Kidney epithelial cell (primary cell): ENCODE data around the gene ADGRV1. TPM values are rescaled to one million over a fixed set of nuclear protein-coding genes. Genes with fewer than 3 reads are reported as not detected.

Experiments
- DNase-seq: peaks from one replicate; pipeline ENCODE4 v3.0.0-alpha.2; 2010; ENCODE audit warnings: low read depth
- H3K27me3 ChIP-seq: 2 replicates; pipeline ENCODE4 v1.6.0; 2011; ENCODE audit warnings: low read length; ENCODE audit not compliant: control insufficient read depth, insufficient read depth
- H3K36me3 ChIP-seq: 2 replicates; pipeline ENCODE4 v1.5.1; 2011; ENCODE audit warnings: low read length; ENCODE audit not compliant: control insufficient read depth, insufficient read depth
- H3K4me3 ChIP-seq: 2 replicates; pipeline ENCODE4 v1.5.1; 2011; ENCODE audit warnings: low read depth, mild to moderate bottlenecking, control low read depth, low read length
- total RNA-seq: library from RNA; depleted of rRNA; stranded (reverse); fragments of >200 nt; gene quantifications from 2 replicates; pipeline ENCODE4 v1.2.3, GENCODE V29; 2015
- TF ChIP-seq, protein P1 (sequence below): IDR thresholded peaks from 2 replicates; pipeline ENCODE4 v1.5.1; 2011; ENCODE audit warnings: mild to moderate bottlenecking, moderate library complexity, low read length, control low read depth, inconsistent platforms; ENCODE audit not compliant: insufficient read depth, poor library complexity, severe bottlenecking

Gene ADGRV1
- total RNA-seq, 1 donor from 2014 or later: 3.5 TPM

DNA sequence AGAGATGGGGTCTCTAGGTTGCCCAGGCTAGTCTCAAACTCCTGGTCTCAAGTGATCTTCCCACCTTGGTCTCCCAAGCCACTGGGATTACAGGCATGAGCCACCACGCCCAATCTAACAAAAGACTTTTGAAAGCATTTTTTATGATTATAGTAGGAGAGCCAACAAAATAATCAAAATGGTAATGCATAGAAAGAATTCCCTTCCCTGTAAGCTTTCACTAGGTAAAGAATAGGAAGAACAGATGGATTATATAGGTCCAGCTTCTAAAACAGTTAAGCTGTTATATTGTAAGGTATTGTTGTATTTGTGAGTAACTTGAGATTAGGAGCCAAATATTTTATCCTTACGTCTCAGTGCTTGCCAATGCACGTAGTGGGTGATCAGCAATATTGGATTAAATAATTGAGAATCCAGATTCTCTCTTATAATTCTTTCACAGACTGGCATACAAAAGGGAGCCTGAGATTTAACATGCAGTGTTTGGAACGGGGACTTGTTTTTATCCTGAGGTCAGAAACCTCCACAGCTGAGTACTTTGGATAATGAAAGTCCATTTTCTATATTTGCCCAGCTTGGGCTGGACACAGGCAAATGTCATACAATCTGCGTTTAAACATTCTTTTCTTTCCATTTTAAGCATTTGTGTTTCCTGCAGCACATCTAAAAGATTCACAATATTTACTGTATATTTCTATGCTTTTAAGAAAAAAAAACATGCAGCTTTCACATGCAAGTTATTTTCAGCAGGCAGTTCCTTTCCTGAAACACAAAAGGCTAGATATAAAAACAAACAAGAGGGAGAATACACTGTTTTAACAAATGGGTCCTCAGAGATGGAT is 586.1 kb downstream of the ADGRV1 start:
- TF ChIP-seq, protein P1, sequence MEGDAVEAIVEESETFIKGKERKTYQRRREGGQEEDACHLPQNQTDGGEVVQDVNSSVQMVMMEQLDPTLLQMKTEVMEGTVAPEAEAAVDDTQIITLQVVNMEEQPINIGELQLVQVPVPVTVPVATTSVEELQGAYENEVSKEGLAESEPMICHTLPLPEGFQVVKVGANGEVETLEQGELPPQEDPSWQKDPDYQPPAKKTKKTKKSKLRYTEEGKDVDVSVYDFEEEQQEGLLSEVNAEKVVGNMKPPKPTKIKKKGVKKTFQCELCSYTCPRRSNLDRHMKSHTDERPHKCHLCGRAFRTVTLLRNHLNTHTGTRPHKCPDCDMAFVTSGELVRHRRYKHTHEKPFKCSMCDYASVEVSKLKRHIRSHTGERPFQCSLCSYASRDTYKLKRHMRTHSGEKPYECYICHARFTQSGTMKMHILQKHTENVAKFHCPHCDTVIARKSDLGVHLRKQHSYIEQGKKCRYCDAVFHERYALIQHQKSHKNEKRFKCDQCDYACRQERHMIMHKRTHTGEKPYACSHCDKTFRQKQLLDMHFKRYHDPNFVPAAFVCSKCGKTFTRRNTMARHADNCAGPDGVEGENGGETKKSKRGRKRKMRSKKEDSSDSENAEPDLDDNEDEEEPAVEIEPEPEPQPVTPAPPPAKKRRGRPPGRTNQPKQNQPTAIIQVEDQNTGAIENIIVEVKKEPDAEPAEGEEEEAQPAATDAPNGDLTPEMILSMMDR: no peak
- no peak for DNase-seq

DNA sequence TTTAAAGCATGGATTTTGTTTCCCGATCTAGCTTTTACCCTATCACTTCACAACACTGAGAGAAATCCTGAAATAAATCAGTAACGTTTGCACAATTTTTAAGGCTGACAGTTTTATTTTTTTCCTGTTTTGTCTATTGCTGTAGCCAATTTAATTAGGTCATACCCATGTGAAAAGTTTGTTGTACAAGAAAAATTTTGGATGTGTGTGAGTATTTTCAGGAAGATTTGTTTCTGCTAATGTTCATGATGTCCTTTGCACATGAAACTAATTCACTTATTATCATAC is 586.7 kb downstream of the ADGRV1 start:
- Histone ChIP-seq H3K27me3 (no peaks in the 10 kb centered on the region), H3K36me3 (no peaks in the 10 kb centered on the region), H3K4me3 (no peak overlapping the region)
- TF ChIP-seq, protein P1: no peak
- no peak for DNase-seq

More for the DNA sequence above, 586.1 kb downstream of the ADGRV1 start:
- no peak overlapping the region for H3K4me3 ChIP-seq
- no peaks in the 10 kb centered on the region for H3K27me3 ChIP-seq
- H3K36me3 ChIP-seq: no peaks in the 10 kb centered on the region

DNA sequence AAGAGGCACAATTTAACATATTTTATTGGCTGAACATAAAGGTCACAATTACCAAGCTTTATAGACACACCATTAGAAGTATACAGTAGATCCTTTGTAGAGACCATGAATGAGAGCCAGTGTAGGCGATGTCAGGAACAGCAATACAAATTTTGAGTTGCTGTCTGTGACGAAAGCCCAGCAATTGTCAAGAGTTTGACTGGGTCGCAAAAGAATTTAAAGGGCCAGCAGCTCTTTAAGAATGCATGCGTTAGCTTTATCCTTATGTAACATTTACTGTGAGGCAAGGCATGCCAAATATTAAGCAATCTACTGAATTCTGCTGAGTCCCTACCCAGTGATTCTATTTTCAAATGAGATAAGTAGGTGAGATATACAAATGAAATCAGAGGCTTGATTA is 587.6 kb downstream of the ADGRV1 start:
- Histone ChIP-seq H3K36me3 (no peaks in the 10 kb centered on the region), H3K4me3 (no peak overlapping the region), H3K27me3 (no peaks in the 10 kb centered on the region)
- TF ChIP-seq, protein P1: no peak
- DNase-seq: no peak

DNA sequence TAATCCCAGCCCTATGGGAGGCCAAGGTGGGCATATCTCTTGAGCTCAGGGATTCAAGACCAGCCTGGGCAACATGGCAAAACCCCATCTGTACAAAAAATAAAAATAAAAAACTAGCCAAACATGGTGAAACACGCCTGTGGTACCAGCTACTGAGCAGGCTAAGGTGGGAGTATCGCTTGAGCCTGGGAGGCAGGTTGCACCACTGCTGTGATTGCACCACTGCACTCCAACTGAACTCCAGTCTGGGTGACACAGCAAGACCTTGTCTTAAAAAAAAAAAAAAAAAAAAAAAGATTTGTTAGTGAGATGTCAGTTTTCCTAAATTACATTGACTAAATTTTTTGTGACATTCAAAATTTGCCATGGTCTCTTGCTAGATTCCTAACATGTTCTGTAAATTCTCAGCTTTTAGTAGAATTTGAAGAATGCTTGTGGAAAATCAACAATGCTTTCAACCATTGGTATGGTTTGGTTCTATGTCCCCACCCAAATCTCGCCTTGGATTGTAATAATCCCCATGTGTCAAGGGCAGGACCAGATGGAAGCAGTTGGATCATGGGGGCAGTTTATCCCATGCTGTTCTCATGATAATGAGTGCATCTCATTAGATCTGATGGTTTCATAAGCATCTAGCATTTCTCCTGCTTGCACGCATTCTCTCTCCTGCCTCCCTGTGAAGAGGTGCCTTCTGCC is 588.5 kb downstream of the ADGRV1 start:
- Histone ChIP-seq H3K36me3 (no peaks in the 10 kb centered on the region), H3K27me3 (no peaks in the 10 kb centered on the region), H3K4me3 (no peak overlapping the region)
- TF ChIP-seq, protein P1: no peak
- no peak for DNase-seq

DNA sequence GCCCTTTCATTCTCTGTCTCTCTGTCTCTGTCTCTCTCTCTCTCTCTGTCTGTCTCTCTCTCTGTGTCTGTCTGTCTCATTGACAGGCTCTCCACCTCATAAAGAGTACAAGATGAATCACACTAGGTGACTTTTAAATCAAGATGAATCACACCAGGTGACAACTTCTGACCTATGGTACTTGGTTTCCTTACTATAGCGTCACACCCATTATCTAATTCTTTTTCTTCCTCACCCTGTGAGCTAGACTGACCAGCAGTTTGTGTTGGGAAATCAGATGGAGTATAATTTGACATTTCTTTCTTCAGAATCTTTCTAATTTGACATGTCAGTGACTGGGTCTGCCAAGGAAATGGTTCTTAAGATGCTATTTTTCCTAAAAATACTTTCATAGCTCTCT is 591.6 kb downstream of the ADGRV1 start:
- H3K36me3 ChIP-seq: no peaks in the 10 kb centered on the region
- TF ChIP-seq, protein P1: no peak
- no peaks in the 10 kb centered on the region for H3K27me3 ChIP-seq
- no peak overlapping the region for H3K4me3 ChIP-seq
- no peak for DNase-seq
